DND-41 (cell line): Measurements from ENCODE around the gene OR8B2.

Experiments used
- ATAC-seq: fragments of 200-7000 bp; cut with Tn5 transposase; 3 replicates; pipeline ENCODE4 v1.9.1; 2021; ENCODE audit warnings: low read depth; ENCODE audit not compliant: insufficient read depth
- DNase-seq: peaks from one replicate; pipeline ENCODE4 v3.0.0-alpha.2; 2020
- H2AFZ ChIP-seq: 2 replicates; pipeline ENCODE4 v1.6.0; 2012; ENCODE audit warnings: low read depth, low read length
- H3K27ac ChIP-seq: 2 replicates; pipeline ENCODE4 v1.5.1; 2012; ENCODE audit warnings: low read length, inconsistent platforms
- H3K27me3 ChIP-seq: fragments of 200-600 bp; sonication (generic); 2 replicates; pipeline ENCODE4 v1.6.0; 2012; ENCODE audit warnings: low read length, mild to moderate bottlenecking, inconsistent platforms; ENCODE audit not compliant: insufficient read depth, poor library complexity
- H3K36me3 ChIP-seq: 2 replicates; pipeline ENCODE4 v1.5.1; 2012; ENCODE audit warnings: low read length, inconsistent platforms; ENCODE audit not compliant: insufficient read depth
- H3K4me1 ChIP-seq: 2 replicates; pipeline ENCODE4 v1.5.1; 2012; ENCODE audit warnings: mild to moderate bottlenecking, low read length; ENCODE audit not compliant: insufficient read depth
- H3K4me2 ChIP-seq: 2 replicates; pipeline ENCODE4 v1.6.0; 2012; ENCODE audit warnings: mild to moderate bottlenecking, moderate library complexity, low read length, inconsistent platforms; ENCODE audit not compliant: insufficient read depth
- H3K4me3 ChIP-seq, 2 experiments: fragments of 200-600 bp in 1 of 2; shearing (Covaris generic) in 1 of 2; 2 replicates each; pipeline ENCODE4 v1.5.1; 2012 to 2016; ENCODE audit warnings: inconsistent platforms in 2 of 2, low read length in 2 of 2, mild to moderate bottlenecking in 2 of 2, low read depth in 1 of 2, moderate library complexity in 1 of 2
- H3K79me2 ChIP-seq: 2 replicates; pipeline ENCODE4 v1.6.0; 2012; ENCODE audit warnings: low read length, inconsistent platforms; ENCODE audit not compliant: insufficient read depth
- H3K9ac ChIP-seq: 2 replicates; pipeline ENCODE4 v1.6.0; 2012; ENCODE audit warnings: low read depth, mild to moderate bottlenecking, inconsistent platforms, low read length, moderate library complexity
- H3K9me3 ChIP-seq: 2 replicates; pipeline ENCODE4 v1.5.1; 2012; ENCODE audit warnings: low read length, moderate library complexity, mild to moderate bottlenecking, inconsistent platforms; ENCODE audit not compliant: insufficient read depth, severe bottlenecking
- H4K20me1 ChIP-seq: 2 replicates; pipeline ENCODE4 v1.6.0; 2012; ENCODE audit warnings: low read length; ENCODE audit not compliant: insufficient read depth
- EZH2 ChIP-seq: IDR thresholded peaks from 3 replicates; pipeline ENCODE4 v1.6.1; 2012; ENCODE audit warnings: borderline replicate concordance, low read depth, mild to moderate bottlenecking, moderate library complexity, low read length, inconsistent platforms; ENCODE audit not compliant: severe bottlenecking
- TF ChIP-seq, protein P1 (sequence below): IDR thresholded peaks from 2 replicates; pipeline ENCODE4 v1.5.1; 2012; ENCODE audit warnings: borderline replicate concordance, low read length, moderate library complexity, mild to moderate bottlenecking; ENCODE audit not compliant: poor library complexity, severe bottlenecking; ENCODE audit errors: extremely low read depth

Gene OR8B2, protein sequence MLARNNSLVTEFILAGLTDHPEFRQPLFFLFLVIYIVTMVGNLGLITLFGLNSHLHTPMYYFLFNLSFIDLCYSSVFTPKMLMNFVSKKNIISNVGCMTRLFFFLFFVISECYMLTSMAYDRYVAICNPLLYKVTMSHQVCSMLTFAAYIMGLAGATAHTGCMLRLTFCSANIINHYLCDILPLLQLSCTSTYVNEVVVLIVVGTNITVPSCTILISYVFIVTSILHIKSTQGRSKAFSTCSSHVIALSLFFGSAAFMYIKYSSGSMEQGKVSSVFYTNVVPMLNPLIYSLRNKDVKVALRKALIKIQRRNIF

DNA sequence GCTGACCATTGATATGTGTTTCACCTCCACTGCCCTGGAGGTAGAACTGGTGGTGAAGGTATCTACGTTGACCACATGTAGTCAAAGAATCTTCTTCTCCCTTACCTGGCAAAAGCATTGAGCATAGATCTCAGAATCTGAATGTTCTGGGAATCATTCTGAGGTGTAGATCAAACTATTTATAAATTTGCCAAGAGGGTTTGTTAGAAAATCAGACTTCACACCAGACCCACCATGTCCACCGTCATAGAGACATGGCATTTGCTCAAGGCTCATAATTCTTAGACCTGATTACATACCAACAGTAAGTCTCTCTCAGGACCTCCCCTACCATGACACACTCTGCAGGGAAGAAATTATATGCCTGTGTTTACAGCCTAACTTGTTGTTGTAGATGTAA, at the start of gene OR8B2:
Gene OR8B2, minus strand, starts transcription at position 101 of the 400 bp plus-strand sequence. CDS start 1,156 bp downstream, outside the sequence.
- H3K9me3 ChIP-seq, result no peaks in the 10 kb centered on the region
- TF ChIP-seq, protein P1, sequence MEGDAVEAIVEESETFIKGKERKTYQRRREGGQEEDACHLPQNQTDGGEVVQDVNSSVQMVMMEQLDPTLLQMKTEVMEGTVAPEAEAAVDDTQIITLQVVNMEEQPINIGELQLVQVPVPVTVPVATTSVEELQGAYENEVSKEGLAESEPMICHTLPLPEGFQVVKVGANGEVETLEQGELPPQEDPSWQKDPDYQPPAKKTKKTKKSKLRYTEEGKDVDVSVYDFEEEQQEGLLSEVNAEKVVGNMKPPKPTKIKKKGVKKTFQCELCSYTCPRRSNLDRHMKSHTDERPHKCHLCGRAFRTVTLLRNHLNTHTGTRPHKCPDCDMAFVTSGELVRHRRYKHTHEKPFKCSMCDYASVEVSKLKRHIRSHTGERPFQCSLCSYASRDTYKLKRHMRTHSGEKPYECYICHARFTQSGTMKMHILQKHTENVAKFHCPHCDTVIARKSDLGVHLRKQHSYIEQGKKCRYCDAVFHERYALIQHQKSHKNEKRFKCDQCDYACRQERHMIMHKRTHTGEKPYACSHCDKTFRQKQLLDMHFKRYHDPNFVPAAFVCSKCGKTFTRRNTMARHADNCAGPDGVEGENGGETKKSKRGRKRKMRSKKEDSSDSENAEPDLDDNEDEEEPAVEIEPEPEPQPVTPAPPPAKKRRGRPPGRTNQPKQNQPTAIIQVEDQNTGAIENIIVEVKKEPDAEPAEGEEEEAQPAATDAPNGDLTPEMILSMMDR, result no peak
- no peak for TF ChIP-seq EZH2
- H4K20me1 ChIP-seq, result no peaks in the 10 kb centered on the region
- no peak for DNase-seq
- no peak for ATAC-seq
- no peak within 1 kb of the TSS for H2AFZ ChIP-seq
- H3K27ac ChIP-seq, result no peak within 1 kb of the TSS
- no peak within 1 kb of the TSS for H3K9ac ChIP-seq
- H3K4me1 ChIP-seq, result no peaks in the 10 kb centered on the region
- H3K79me2 ChIP-seq, result no peaks in the 10 kb centered on the region
- no peak within 1 kb of the TSS for H3K4me2 ChIP-seq
- H3K27me3 ChIP-seq, result no peaks in the 10 kb centered on the region
- no peak within 1 kb of the TSS for H3K4me3 ChIP-seq
- no peaks in the 10 kb centered on the region for H3K36me3 ChIP-seq

DNA sequence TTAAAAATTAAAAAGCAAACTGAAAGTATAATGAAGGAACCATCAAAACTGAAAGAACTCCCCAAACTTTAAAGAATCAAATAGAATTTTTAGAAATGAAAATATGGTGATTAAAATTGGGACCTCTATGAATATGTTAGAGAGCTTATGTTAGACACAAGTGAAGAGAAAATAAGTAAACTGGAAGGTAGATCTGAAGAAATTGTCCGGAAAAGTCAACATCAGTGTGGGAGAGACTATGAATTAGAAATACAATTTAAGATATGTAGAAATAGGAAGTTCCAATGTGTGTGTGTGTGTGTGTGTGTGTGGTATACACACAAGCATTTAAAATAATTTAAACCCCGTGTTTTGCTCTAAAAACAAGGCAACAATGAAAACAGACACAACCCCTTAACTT, 45.3 kb upstream of the OR8B2 start:
- TF ChIP-seq, protein P1, result no peak
- no peak for TF ChIP-seq EZH2
- H3K27ac ChIP-seq, result no peak overlapping the region
- DNase-seq (no peak), ATAC-seq (no peak)
- H3K27me3 ChIP-seq, result peaks cover 10% of the 10 kb centered on the region
- H3K9ac ChIP-seq, result no peak overlapping the region
- peaks cover 6% of the 10 kb centered on the region for H3K9me3 ChIP-seq
- H3K4me1 ChIP-seq, result no peaks in the 10 kb centered on the region
- H3K4me3 ChIP-seq, result no peak overlapping the region
- H4K20me1 ChIP-seq, result no peaks in the 10 kb centered on the region
- no peak overlapping the region for H2AFZ ChIP-seq
- no peak overlapping the region for H3K4me2 ChIP-seq
- no peaks in the 10 kb centered on the region for H3K79me2 ChIP-seq
- H3K36me3 ChIP-seq, result no peaks in the 10 kb centered on the region

DNA sequence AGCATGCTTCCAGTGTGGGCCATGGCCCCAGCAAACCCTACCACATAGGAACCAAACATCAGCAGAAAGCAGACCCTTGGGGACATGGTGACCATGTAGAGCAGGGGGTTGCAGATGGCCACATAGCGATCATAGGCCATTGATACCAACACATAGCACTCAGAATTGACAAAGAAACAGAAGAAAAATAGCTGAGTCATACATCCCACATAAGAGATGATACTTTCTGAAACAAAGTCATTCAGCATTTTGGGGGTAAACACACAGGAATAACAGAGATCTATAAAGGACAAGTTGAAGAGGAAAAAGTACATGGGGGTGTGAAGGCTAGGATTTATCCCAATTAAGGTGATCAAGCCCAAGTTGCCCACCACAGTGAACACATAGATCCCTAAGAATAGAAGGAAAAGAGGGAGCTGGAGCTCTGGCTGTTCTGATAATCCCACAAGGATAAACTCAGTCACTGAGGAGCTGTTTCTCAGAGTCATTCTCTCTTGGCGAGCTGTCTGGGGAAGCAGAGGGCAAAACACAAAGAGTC, 40.2 kb upstream of the OR8B2 start, which contains the start of gene OR8B4:
Gene OR8B4, minus strand, starts transcription at position 488 of the 538 bp plus-strand sequence. Its CDS starts 0 bp downstream, at position 488.
- TF ChIP-seq, protein P1, result no peak
- no peak for TF ChIP-seq EZH2
- Histone ChIP-seq H3K9me3 (no peaks in the 10 kb centered on the region), H2AFZ (no peak within 1 kb of the TSS), H3K4me1 (no peaks in the 10 kb centered on the region), H3K36me3 (no peaks in the 10 kb centered on the region), H3K4me3 (no peak within 1 kb of the TSS), H3K4me2 (no peak within 1 kb of the TSS), H3K79me2 (no peaks in the 10 kb centered on the region), H3K27ac (no peak within 1 kb of the TSS), H4K20me1 (no peaks in the 10 kb centered on the region), H3K27me3 (no peaks in the 10 kb centered on the region), H3K9ac (no peak within 1 kb of the TSS)
- DNase-seq (no peak), ATAC-seq (no peak)
